ENCODE measurements around the gene NDUFC1. TPM values are rescaled to one million over a fixed set of nuclear protein-coding genes. Genes with fewer than 3 reads are reported as not detected.

Gene NDUFC1
- total and polyA plus RNA-seq, 9 of the 15 experiments (the other 6 are each of a cell fraction or from before 2014, with no cell fraction given): 58.9 to 378 (median 120) TPM

GRCh38 chr4:139266583-139267257, 35.6 kb downstream of the NDUFC1 start (continued):
- TF ChIP-seq ATF1 (CRISPR knock-in tag; IDR thresholded peaks at IDR 0.05) (no peak), ATF1 (tag; IDR thresholded peaks at IDR 0.05) (peak; percentile 42; the same call in 1 of the 2 replicates), HES1 (IDR thresholded peaks at IDR 0.05; ENCODE audit: low read depth) (peak; percentile 86), ZNF318 (IDR thresholded peaks at IDR 0.05; ENCODE audit: borderline replicate concordance in 1 of 2, low read depth in 1 of 2) (peak in 1 of 2 experiments; percentile 76; a peak in 2 of 4 replicates), ESRRA (IDR thresholded peaks at IDR 0.05; ENCODE audit: borderline replicate concordance, low read depth) (peak; percentile 91), REST (IDR thresholded peaks at IDR 0.05; ENCODE audit: borderline replicate concordance) (peak; percentile 85), REST (CRISPR knock-in tag; IDR thresholded peaks at IDR 0.05; ENCODE audit: low read depth) (no peak), CBFB (CRISPR knock-in tag; IDR thresholded peaks at IDR 0.05) (peak; percentile 89), ZNF436 (CRISPR knock-in tag; IDR thresholded peaks at IDR 0.05) (no peak), LARP7 (IDR thresholded peaks at IDR 0.05) (no peak), FOXJ2 (tag; IDR thresholded peaks at IDR 0.05) (no peak)

Measured in K562 (cell line).